HG02642 (cell line): ENCODE measurements around the gene PPP1R13B.

Experiments
- ATAC-seq: cut with Tn5 transposase; IDR thresholded peaks from one replicate; pipeline ENCODE4 v1.9.1; 2021; ENCODE audit warnings: mild to moderate bottlenecking; ENCODE audit not compliant: unreplicated experiment, poor library complexity

The PPP1R13B gene

DNA sequence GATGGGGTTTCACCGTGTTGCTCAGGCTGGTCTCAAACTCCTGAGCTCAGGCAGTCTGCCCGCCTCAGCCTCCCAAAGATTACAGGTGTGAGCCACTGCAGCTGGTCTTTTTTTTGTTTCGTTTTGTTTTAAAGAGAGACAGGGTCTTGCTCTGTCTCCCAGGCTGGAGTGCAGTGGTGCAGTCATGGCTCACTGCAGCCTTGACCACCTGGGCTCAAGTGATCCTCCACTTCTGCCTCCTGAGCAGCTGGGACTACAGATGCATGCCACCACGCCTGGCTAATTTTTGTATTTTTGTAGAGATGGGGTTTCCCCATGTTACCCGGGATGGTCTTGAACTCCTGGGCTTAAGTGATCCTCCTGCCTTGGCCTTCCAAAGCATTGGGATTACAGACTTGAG, 155.7 kb downstream of the PPP1R13B start:
- ATAC-seq: peak; percentile 71

DNA sequence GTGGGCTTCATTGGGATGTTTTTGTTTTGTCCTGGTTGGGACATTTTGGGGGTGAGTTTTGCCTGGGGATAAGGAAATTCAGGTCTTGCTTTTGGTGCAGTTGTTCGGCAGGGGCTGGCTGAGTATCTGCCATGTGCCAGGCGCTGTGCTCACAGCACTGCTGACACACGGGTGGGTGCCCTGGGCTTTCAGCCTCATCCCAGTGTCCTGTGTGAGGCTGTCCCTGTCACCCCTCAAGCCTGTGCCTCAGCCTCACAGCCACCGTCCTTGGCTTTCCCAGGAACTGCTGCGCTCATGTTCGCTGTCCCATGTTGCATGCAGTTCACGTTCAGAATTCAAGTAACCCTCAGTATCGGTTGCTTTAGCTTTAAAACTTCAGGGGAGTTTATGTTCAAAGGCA, 157.0 kb downstream of the PPP1R13B start:
- ATAC-seq: no peak

DNA sequence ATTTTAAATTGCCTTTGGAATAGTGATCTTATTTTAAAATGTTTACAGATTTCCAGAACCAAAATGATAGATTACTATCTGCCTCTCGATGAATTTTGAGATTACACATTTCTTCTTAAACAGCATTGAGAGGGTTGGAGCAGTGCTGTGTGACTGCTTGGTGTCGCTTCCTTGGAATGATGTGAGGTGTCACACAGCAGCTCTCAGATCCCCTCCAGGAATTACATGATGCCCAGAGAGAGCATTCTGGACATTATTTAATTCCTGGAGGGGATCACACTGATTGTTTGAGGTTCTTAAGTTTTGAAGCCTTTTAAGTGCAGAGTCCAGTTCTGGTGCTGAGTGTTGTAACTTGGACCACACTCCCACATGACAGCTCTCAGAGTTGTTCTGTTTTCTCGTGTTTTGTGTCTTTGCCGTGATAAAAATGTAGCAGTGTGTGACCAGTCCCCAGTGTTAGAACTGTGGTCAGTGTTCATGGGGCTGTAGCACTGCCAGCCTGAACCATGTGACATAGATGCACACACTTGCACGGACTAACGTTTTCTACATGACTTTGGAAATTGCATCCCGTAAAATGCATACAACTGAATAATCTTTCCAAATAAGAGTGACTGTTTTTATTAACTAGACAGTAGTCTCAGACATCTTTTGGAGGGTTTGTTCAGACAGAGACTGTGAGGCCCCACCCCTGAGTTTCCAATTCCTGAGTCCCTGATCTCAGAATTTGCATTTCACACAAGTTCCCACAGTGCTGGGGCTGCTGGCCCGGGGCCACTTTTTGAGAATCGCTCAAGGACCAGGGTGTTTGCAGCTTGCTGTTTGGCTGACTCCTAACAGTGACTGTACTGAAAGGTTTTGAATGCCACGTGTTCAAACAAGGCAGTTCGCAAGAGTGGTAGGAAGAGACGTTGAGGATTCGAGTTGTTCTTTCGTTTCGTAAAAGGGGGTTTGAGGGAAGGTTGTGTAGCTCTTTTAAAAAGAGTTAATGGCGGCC, 158.2 kb downstream of the PPP1R13B start:
- no peak for ATAC-seq

DNA sequence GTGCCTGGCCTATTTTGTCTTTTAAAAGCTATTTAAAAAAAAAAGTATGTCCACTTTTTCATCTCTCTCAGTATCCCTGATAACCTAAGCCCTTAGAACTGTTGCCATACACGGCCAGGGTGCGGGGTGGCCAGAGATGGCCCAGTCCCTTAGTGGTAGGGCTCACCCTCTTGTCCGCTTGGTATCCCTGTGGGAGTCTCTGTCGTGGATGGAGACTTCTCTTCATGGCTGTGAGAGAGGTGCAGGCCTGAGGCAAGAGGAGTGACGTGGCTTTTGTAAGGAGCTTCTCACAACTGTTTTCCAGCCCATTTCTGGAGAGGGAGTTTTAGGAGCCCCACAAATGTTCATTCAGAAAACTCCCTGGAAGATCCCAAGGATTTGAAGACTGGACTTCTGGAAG, 158.9 kb downstream of the PPP1R13B start:
- ATAC-seq: no peak

DNA sequence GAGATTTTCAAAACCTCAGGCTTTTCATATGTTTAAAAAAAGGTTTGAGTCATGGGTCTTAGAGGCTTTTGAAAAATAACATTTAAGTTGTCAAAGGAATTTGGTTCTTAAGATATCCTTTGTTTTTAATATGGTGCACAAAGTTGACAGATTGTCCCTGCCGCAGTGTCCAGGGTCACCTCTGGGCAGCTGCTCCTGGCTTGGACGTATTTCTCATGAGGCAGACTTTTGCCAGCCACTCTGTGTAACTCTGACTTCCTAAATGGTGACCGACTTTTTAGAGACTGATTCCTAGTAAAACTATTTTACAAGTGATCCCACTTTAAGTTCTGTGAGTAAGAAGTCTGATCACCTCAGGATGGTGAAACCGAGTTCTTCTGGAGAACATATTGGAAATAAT, 159.7 kb downstream of the PPP1R13B start:
- no peak for ATAC-seq

DNA sequence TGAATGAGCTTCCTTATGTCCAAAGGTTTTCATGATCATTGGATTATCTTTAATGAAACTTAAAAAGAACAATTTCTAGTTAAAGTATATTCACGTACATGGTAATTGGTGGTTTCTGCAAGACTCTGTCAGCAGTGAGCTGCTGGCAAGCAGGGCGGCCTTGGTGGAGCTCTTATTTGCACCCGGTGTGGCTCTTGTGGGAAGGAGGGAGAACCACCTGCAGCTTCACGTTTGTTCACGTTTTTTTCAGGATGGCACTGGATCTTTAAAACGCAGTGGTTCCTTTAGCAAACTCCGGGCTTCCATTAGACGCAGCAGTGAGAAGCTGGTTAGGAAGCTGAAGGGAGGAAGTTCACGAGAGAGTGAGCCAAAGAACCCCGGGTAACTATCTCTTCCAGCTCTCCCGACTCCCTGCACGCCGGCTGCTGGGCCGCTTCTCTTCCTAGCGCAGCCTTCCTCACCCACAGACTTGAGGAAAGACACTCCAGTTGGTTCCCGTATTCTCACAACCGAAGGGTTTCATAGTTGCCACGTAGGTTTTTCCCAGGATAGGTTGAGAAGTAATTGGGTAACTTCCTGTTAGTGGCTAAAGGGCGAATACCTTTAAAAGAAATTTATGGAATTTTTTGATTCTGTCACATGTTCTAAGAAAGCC, 160.4 kb downstream of the PPP1R13B start:
- no peak for ATAC-seq

DNA sequence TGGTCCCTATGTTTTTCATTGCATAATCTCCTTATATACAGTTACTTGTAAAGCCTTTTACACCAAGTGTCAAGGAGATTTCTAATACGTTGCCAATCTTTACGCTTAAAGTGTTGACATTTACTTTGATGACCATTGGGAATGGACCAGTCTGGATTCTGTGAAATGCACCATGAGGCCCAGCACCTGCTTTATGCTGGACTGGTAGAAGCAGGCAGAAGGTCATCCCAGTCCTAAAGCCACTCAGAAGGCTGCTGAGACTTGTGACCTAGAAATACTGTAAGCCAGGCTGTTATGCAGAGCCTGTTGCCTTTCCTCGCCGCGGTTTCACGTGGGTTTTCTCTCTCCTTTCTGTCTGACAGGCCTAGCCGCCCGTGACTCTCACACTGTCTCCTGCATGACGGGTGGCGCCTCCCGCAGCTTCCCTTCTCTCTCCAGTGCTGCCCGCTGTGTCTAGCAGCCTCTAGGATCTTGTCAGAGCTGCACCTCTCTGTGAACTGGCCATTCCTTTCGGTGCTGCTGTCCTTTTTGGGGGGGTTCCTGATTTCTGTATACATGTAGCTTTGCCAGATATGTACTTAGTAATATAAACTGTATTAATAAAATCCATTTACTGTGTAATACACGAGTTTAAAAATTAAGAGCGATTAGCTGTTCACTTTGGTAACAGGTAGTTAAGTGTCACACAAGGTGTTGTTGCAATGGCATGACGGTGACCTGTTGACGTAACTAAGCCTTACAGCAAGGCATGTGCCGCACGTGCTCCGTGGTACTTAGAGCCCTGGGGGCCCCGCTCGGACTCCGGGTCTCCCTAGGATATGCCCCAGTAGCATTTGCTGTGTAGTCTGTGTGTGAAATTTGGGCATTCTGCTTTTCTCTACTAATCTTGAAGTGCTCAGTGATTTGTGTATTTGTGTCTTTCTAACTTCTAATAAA, 161.8 kb downstream of the PPP1R13B start:
- ATAC-seq: no peak

DNA sequence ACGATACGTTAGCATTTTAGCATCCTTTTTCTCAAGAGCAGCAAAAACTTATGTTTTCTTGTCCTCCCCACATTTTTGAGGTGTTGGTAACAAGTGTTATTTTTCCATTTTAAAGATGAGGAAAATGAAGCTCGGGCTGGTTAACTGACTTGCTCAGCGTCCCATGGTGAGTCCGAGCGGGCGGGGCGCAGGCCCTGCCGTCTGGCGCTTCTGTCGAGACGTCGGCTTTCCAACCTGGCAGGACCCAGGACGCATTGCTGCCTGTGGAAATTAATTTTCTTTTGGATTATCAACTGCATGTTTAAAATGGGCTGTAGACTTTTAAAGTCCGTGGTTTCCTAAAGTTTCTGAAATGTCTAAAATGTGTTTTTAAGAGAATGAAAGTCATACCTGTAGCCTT, 162.5 kb downstream of the PPP1R13B start:
- ATAC-seq: no peak

DNA sequence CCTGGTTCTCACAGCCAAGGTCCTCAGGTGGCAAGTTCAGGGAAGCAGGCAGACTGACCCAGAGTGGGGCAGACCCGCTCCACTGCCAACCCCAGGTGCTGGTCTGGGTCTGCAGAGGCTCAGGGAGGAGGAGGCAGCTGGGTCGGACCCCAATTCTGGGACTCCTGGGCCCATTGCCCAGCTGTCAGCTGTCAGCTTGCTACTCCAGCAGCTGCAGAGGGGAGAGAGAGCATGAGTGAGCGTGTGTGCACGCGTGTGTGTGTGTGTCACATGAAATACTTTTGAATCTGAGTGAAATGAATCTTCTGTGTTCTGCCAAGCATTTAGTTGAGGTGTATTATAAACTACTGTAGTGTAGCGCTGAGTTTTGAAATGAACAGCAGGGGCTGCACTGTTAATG, 162.9 kb downstream of the PPP1R13B start:
- ATAC-seq: no peak
